Gastrocnemius medialis (tissue), 4 donors: ENCODE measurements around the gene ARID5B.

Experiments
- POLR2A ChIP-seq, 2 donors: fragments of 450-650 bp; IDR thresholded peaks; one replicate each; pipeline ENCODE4 v1.6.1; 2017; ENCODE audit warnings: antibody characterized with exemption in 2 of 2, mild to moderate bottlenecking in 2 of 2, moderate library complexity in 2 of 2
- TF ChIP-seq, protein P1 (sequence below), 5 experiments: fragments of 450-650 bp in 3 of 5; fragments of 200-600 bp in 2 of 5; sonication (generic) in 2 of 5; IDR thresholded peaks in 4 of 5; conservative IDR thresholded peaks in 1 of 5; 1 replicate in 4 of 5; 2 replicates in 1 of 5; pipeline ENCODE4 v1.5.1; 2016 to 2019; ENCODE audit warnings: antibody characterized with exemption in 5 of 5, mild to moderate bottlenecking in 3 of 5, moderate library complexity in 3 of 5

DNA sequence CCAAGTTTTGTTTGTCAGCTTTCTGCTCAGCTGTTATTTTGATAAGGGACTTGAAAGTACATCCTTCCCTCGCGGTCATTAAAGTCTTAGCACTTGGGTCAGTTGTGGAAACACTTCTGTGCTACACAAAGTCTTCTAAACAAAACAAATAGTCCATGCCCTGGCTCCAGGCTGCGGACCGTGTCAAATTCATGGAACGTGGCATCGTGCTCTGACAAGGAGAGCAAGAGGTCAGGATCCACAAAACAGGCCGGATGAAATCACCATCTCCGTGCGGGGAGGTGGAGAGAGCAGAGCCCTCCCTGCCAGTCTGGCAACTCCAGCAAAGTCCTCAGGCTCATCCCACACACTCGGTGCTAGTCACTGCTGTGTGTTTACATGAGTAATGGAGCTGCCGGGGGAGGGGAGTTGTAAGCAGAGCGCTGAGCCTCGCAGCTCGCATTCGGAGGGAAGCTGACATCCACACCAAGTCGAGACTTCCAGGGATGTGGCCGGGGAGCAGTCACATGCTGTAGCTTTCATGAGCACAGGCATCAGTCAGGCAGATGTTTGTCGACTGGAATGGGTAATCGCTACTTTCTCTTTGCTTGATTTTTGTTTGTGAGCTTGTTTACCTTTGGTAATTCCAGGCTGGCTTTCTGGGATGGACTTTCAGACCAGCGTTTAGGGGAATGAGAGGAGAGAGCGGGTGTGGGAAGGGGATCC, 147.6 kb downstream of the ARID5B start:
- TF ChIP-seq, protein P1, sequence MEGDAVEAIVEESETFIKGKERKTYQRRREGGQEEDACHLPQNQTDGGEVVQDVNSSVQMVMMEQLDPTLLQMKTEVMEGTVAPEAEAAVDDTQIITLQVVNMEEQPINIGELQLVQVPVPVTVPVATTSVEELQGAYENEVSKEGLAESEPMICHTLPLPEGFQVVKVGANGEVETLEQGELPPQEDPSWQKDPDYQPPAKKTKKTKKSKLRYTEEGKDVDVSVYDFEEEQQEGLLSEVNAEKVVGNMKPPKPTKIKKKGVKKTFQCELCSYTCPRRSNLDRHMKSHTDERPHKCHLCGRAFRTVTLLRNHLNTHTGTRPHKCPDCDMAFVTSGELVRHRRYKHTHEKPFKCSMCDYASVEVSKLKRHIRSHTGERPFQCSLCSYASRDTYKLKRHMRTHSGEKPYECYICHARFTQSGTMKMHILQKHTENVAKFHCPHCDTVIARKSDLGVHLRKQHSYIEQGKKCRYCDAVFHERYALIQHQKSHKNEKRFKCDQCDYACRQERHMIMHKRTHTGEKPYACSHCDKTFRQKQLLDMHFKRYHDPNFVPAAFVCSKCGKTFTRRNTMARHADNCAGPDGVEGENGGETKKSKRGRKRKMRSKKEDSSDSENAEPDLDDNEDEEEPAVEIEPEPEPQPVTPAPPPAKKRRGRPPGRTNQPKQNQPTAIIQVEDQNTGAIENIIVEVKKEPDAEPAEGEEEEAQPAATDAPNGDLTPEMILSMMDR (IDR thresholded peaks at IDR 0.05 in 4 of 5, conservative IDR thresholded peaks at IDR 0.05 in 1 of 5): no peak
- TF ChIP-seq POLR2A (IDR thresholded peaks at IDR 0.05): peak; percentile 96 to 98
